ENCODE measurements around the gene TOMM7. TPM values are rescaled to one million over a fixed set of nuclear protein-coding genes. Genes with fewer than 3 reads are reported as not detected.

Gene TOMM7
- total RNA-seq, 1 experiment from 2014 or later, result 588 TPM

DNA sequence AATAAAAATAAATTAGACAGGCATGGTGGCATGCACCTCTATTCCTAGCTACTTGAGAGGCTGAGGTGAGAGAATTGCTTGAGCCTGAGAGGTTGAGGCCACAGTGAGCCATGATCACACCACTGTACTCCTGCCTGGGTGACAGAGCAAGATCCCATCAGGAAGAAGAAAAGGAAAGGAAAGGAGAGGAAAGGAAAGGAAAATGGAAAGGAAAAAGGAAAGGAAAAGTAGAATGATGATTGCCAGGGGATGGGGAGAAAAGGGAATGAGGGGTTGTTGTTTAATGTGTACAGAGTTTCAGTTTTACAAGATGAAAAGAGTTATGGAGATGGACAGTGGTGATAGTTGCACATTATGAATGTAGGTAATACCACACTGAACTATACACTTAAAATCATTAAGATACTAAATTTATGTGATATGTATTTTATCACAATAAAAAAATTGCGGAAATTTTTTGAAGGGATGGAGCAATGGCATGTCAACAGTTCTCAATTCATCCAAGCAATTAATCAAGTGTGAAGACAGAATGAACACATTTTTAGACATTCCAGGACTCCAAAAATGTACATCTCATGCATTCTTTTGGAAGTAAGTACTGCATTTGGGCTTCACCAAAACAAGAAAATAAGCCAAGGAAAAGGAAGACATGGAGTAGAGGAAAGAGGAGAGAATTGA, 51.3 kb downstream of the TOMM7 start:
- Histone ChIP-seq H3K9me2 (ENCODE audit: insufficient read depth) (no peaks in the 10 kb centered on the region), H3K4me1 (replicated peaks; ENCODE audit: insufficient read depth) (no peaks in the 10 kb centered on the region), H3K27me3 (ENCODE audit: insufficient read depth, low read depth) (no peaks in the 10 kb centered on the region), H3K79me2 (ENCODE audit: low read depth) (no peaks in the 10 kb centered on the region), H3K36me3 (ENCODE audit: low read depth) (no peaks in the 10 kb centered on the region), H3K4me3 (no peak overlapping the region), H3K27ac (no peak overlapping the region), H3K4me2 (no peak overlapping the region), H4K20me1 (ENCODE audit: insufficient read depth) (no peaks in the 10 kb centered on the region), H3F3A (ENCODE audit: insufficient read depth, low read depth) (no peaks in the 10 kb centered on the region), H3K9me3 (ENCODE audit: insufficient read depth, low read depth) (0 out of 2 replicates have a peak, but pooled peaks cover 4% of the 10 kb centered on the region), H2AFZ (no peak overlapping the region)
- CTCF ChIA-PET, result no interaction called here
- DNase-seq, result no peak
- no TSS peak for BruUV-seq (replicated peaks)
- intact Hi-C loops (cut with micrococcal nuclease; ENCODE audit: unreplicated experiment), result no loop called here
- POLR2A ChIA-PET (ENCODE audit: unreplicated experiment), result no interaction called here
- TF ChIP-seq CTCF (conservative IDR thresholded peaks at IDR 0.05) (no peak), EZH2 (IDR thresholded peaks at IDR 0.05; ENCODE audit: low read depth) (no peak)

GRCh38 chr7:22765609-22766008, 57.0 kb downstream of the TOMM7 start:
- ChIA-PET POLR2A (ENCODE audit: unreplicated experiment) (no interaction called here), CTCF (no interaction called here)
- Histone ChIP-seq H3K27me3 (ENCODE audit: insufficient read depth, low read depth) (no peaks in the 10 kb centered on the region), H3K4me3 (no peak overlapping the region), H3F3A (ENCODE audit: insufficient read depth, low read depth) (no peaks in the 10 kb centered on the region), H4K20me1 (ENCODE audit: insufficient read depth) (no peaks in the 10 kb centered on the region), H2AFZ (no peak overlapping the region), H3K79me2 (ENCODE audit: low read depth) (no peaks in the 10 kb centered on the region), H3K4me1 (replicated peaks; ENCODE audit: insufficient read depth) (no peaks in the 10 kb centered on the region), H3K4me2 (no peak overlapping the region), H3K36me3 (ENCODE audit: low read depth) (no peaks in the 10 kb centered on the region), H3K9me2 (ENCODE audit: insufficient read depth) (no peaks in the 10 kb centered on the region), H3K27ac (no peak overlapping the region), H3K9me3 (ENCODE audit: insufficient read depth, low read depth) (0 out of 2 replicates have a peak, but pooled peaks cover 4% of the 10 kb centered on the region)
- intact Hi-C loops (cut with micrococcal nuclease; ENCODE audit: unreplicated experiment), result no loop called here
- TF ChIP-seq EZH2 (IDR thresholded peaks at IDR 0.05; ENCODE audit: low read depth), result no peak
- no peak for DNase-seq
- no TSS peak for BruUV-seq (replicated peaks)

Other genes with a start within 250 kb of the TOMM7 start
- gene IL6, start 95.6 kb downstream of the TOMM7 start, total RNA-seq (2021), result 1.4 and 1.7 TPM in 2 replicates
- 25.1 and 28.2 TPM in 2 replicates for gene HYCC1, start 191.3 kb upstream of the TOMM7 start, total RNA-seq (2021)

Data from PC-9 (cell line).